CD4-positive, alpha-beta T cell treated with Interleukin-2 at 100 ng/mL for 4 hours (primary cell): ENCODE results near the gene MEP1B.
"Not testable (repeated sequence)": the region's sequence is repeated elsewhere in the genome, so short reads cannot be mapped to it uniquely, and the experiment has no call there.

Source experiments
- DNase-seq: peaks from one replicate; pipeline ENCODE4 v3.0.0-alpha.2; 2020; ENCODE audit warnings: low spot score

Gene MEP1B

DNA sequence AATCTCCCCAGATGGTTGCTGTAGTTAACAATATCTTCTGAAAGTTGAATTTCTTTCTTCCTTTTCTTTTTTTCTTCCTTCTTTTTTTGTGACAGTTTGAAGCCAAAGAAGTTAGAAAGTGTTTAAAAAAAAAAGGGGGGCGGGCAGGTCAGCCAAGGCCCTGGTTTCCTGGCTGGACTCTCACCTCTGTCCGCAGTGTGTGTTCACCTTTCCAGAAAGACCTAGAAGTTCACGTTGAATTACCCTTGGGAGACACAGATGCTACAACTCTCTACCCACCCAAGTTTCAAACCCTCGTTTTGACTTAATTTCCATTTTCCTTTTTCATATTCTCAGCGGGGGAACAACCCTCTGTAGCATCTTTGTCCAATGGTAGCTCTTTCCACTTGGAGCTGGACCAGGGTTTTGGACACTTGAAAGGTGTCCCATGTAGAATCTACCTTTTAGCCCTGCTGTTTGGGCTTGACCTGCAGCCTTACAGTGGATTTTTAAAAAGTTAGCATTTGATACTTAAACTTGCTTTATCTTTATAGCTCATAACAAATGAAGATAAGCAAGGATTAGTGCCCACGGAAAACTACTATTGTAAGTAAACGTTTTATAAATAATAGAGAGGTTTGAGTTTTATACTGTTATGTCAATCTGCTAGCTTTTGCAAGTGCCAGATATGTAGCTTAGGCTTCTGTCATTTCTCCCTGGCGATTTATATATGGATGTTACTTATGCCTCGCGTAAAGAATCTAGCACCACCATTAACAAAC, 20.0 kb downstream of the MEP1B start:
- no peak for DNase-seq

DNA sequence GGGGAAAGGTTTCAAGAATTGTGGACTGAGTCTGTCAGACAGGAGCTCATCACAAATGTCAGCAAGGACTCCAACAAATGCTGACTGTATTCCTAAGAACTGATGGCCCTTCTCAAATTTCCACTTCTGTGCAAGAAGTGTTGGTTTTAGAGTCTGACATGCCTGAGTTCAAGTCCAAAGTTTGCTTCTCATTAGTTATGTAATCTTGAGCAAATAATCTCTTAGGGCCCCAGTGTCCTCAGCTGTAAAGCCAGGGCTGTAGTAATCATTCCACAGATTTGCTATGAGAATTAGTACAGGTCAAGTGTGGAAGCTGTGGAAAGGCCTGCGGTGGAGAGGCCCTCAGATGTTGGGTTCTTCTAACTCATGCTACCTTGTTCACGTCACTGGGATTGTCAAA, 23.9 kb downstream of the MEP1B start:
- DNase-seq, result no peak

DNA sequence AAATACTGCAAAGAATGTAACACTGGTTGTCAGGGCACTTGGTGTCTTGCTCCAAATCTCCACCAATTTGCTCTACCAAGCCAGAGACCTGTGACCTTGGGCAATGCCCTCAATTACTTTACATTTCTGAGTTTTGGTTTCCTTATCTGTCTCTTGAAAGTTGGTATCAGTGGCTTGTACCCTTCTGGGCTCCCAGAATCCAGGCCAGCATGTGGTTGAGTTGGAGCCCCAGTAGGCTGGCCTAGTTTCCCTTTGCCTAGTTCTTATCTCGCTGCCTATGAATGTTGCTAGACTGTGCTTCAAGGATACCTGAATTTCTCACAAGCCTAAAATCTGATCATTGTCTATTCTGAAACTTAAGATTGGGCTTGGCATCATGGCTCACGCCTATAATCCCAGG, 26.6 kb downstream of the MEP1B start:
- no peak for DNase-seq

DNA sequence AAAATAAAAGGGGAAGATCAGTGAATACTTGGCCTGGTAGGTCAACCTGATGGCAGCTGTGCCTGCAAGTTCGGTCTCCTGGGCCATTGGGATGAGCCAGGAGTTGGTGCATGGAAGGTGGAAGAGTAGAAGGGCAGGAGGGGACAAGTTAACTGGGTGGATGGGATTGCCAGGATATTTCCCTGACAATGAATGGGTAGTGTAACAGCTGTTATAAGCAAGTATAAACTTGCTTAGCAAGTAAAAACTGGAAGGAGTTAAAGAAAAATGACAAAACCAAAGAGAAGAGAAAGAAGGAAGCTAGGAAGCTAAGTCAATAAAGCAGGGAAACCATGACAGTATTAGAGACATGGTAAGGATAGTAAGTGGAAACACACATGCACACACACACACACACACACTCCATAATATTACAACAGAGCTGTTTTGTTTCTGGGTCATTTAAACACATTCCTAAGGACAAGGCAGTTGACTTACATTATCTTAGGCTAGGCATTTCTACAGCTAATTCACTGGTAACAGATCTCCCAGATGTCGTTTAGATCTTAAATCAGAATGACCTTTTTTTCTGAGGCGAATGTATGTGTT, 29.7 kb downstream of the MEP1B start:
- DNase-seq, result no peak

DNA sequence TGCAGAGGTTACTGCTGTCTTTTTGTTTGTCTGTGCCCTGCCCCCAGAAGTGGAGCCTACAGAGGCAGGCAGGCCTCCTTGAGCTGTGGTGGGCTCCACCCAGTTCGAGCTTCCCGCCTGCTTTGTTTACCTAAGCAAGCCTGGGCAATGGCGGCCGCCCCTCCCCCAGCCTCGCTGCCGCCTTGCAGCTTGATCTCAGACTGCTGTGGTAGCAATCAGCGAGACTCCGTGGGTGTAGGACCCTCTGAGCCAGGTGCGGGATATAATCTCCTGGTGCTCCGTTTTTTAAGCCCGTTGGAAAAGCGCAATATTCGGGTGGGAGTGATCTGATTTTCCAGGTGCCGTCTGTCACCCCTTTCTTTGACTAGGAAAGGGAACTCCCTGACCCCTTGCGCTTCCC, 43.5 kb downstream of the MEP1B start:
- DNase-seq, result not testable (repeated sequence)

DNA sequence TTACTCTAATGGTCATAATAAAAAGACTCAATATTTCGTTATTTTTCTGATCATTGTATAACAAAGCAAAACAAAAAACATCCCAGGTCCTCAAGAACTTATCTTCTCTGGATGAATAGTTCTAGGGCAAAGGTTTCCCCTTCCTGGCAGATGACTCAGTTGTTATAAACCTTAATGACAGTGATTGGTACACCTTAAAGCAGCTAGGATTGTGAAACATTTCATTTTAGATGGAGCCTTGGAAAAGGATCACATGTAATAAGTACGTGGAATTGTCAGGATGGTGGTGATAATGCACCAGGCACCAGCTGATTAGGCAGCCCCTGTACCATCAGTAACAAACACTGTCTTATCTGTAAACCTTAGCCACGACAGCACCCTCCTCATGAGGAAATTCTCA, 47.2 kb downstream of the MEP1B start:
- no peak for DNase-seq

DNA sequence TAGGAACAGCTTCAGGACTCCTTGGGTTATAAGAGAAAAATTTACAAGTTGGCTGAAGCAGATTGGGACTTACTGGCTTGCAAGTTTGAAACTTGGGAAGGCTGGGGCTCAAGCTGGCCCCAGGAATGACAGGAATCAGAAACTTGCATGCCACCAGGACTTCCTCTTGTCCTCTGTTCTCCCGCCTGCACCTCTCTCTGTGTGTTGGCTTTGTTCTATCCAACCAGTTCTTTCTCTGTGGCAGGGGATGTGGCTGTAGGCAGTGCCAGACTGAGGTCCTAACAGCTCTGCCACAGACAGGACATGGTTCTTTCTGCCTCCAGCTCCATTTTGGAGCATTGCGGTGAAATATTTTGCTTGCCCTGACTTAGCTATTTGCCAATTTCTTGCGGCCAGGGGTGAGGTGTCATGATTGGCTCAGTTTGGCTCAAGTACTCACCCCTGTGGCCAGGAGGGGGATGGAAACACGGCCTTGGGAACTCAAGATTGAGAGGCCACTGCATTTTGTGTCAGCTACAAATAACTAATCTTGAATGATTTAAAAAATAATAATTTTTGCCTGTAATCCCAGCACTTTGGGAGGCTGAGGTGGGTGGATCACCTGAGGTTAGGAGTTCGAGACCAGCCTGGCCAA, 48.9 kb downstream of the MEP1B start:
- no peak for DNase-seq

DNA sequence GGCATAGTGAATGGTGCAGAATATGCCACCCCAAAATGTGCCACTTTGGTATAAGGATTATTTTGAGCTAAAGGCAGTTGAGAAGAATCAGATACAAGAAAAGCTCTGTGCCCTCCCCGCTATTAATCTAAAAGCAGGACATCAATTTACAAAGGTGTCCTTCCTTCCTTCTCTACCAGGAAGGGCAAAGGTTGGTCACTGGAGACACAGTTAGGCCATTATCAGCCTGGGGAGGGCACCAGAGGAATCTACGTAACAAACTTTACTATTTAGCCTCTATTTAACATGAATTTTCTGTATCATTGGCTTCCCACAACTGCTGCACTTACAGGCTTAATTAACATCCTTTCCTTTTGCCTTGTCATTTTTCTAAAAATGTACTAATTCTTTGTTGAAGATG, 52.6 kb downstream of the MEP1B start:
- DNase-seq, result no peak

DNA sequence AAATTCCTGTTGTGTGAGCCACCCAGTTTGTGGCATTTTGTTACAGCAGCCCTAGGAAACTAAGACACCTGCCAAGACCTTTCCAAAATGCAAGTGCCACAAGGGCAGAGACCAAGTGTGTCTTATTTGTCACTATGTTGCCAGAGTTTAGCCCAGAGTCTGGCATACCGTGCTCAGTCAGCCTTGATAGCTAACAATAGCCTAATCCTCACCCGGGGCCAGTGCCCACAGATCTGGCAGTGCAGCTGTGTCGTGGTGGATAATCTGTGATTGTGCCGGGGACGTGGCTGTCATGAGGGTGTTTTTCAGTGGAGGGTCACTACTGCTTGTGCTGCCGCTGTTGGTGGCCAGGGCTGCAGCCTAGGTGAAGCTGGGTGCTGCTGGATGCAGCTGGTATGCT, 53.5 kb downstream of the MEP1B start:
- DNase-seq, result no peak

DNA sequence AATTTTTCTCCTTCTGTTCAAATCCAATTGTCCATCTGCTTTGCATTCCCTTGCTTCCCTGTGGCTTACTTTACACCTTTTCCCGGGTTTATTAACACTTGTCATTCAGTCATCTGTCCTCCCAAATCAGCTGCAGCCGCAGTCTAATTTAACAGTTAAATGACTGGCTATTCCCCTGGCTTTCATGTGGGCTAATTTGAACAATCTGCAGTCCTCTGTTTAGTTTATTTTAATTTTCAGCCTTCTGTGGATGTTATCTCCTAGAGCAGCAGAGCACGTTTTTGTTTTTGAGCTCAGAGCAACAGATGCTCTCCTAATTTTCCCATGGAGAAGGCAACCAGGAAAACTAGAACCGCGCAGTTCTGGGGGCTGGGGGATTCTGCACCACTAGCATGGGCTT, 55.0 kb downstream of the MEP1B start:
- DNase-seq, result no peak

DNA sequence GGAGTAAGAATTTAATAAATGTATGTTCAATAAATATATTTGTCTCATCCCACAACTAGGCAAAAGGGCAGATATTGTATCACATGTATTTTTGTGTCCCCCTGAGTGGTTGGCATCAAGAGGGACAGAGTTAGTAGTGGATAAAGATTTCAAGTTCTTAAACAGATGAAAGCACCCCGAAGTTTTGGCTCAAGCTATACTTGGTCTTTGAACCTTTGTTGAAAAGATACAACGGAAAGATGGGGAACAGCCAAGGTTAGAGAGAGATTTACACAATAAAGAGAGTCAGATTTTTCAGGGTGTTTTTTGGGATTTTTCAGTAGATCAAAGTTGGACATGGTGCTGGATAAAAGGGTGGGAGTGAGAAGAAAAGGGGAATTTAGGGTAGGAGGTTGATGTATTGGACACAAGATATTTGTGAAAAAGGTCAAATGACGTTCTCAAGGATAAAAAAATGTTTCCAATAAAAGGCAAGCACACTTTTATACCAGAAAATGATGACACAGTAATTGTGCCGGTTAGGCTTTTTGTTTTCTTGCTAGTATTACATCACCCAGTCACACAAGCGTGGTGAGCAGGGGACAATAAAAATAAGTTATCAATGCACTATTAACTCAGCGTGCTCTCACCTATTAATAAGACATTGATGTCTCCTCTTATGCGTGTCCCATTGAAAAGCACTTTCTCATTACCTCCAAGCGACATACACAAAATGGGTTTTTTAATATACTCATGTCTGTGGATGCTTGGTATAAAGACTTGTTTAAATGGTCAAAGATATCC, 59.5 kb downstream of the MEP1B start:
- no peak for DNase-seq

DNA sequence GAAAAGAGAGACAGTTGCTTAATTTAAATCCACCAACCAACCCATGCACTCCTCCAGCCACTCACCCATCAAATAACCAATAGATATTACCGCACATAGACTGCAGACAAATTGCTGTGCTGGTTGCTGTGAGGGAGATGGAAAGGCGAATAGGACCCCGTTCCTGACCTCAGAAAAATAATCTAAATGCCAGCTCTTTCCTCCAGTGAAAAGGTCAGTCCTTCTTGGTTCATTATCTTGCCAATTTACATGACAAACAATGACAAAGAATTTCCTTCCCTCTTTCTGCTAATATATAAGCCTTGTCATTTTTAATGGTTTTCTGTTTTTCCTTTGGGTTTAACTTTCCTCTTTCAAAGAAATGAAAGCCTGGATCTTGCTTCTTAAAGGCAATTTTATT, 61.6 kb downstream of the MEP1B start:
- DNase-seq, result no peak

DNA sequence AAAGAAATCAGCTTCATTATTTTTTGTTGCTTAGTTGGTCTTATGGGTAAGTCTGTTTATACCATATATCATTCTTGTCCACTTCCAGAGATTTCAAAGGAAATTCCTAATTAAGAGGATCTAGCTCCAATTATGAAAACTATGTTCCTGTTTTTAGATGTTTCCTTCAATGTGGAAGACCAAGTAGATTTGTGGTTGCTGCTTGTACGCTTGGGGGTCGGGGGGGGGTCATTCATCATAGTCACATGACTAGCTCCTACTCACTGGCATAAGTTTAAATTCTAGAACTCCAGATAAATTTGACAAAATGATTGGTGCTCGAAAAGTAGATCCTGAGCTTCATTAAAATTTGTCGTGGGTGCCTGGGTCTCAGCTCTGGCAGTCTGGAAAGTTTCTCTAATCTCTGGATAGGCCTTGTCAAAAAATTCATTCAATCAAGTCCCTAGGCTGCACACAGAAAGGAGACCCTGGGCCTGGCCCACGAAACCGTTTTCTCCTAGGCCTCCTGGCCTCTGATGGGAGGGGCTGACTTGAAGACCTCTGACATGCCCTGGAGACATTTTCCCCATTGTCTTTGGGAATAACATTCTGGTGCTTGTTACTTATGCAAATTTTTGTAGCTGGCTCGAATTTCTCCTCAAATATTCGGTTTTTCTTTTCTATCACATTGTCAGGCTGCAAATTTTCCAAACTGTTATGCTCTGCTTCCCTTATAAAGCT, 62.5 kb downstream of the MEP1B start:
- no peak for DNase-seq

DNA sequence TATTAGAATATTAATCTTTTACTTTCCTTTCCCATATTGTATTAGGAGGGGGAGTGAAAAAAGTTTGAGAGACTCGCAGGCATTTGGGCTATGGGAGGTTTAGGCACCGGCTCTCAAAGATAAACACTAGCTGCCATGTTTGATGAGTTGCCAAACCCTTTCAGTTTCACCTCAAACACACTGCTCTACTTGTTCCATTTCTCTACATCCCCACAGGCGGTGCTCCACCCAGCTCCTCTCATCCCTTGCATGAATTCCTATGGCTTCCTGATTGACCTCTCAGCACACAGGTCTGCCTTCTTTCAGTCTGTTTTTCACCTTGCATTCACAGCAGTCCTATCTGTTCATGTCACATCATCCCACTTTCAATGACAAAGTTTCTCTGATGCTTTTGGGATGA, 65.7 kb downstream of the MEP1B start:
- DNase-seq, result no peak

DNA sequence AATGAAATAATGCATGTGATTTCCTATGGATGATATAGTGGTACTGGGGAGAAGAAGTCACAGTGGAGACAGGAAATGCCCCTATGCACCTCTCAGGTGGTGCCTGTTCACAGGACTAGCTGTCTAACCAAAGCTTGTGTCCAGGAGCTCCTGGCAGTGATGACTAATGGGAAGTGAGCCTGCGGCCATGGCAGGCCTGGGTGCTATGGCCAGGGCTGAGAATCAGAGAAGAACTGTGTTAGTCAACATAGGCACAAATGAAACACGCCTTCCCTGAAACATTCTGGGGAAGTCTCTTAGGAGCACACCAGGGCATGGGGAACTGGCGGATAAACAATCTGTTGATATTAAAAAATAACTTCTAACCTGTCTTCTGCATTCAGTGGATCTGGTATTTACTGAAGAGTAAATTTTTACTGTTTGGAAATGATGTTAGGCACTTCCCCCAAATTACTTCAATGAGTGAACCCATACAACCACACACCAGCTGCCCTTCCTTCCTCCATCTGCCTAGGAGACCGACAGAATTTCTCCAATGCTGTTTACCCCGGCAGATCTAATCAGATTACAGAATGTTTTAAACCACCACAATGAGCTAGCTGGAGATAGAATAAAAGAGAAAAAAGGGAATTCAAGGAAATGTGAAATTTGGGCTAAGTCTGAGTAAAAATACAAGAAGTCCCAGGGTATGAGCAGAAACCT, 67.4 kb downstream of the MEP1B start:
- DNase-seq, result no peak

DNA sequence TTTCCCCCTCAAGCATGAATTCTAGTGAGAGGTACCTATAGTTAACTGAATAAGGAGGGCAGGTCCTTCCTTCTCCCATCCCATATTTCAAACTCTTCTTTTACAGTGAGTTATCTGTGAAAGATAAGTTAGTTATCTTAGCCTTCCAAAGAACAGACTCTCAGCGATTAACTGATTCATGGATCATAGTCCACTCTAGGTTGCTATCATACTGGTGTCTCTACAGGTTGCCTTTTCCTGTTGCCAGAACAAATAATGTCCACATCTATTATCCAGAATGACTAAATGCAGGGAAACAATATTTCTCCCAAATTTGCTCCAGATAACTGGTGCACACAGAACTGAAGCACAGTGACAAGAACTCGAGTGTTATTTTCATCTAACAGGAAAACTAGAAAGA, 68.3 kb downstream of the MEP1B start:
- no peak for DNase-seq

DNA sequence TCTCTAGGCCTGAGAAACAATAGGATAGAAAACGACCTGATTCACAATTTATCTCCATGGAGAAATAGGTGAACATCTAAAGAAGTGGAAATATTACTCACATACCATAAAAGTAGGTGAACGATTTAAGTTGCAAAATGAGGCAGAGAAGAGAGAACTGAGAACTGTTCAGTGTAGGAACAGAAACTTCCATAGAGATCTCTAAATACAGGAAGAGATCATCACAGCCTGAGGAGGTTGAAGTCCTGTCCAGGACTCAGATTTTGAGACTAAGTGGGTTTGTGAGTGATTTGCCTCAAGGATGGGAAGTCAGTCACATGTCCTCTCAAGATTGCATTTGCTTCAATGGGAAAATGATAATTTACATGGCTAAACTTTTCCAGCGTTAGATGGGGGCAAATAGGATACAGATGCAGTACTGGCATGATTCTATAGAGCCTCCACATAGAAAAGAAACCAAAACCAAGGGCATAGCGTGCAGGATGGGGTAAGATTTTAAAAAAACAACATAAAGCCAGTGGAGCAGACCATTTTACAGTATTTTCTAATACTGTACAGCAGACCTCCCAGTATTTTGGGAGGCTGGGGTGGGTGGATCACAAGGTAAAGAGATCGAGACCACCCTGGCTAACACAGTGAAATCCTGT, 68.8 kb downstream of the MEP1B start:
- DNase-seq, result no peak

DNA sequence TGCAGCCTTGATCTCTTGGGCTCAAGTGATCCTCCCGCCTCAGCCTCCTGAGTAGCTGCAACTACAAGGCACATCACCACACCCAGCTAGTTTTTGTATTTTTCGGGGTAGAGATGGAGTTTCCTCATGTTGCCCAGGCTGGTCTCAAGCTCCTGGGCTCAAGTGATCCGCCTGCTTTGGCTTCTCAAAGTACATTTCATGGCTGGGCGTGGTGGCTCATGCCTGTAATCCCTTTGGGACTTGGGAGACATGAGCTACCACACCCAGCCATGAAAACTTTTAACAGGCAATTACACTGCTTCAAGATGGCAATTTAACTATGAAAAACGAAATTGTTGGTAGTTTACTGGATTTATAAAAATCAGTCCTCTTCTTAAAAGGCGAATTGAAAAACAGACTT, 69.7 kb downstream of the MEP1B start:
- DNase-seq, result no peak

DNA sequence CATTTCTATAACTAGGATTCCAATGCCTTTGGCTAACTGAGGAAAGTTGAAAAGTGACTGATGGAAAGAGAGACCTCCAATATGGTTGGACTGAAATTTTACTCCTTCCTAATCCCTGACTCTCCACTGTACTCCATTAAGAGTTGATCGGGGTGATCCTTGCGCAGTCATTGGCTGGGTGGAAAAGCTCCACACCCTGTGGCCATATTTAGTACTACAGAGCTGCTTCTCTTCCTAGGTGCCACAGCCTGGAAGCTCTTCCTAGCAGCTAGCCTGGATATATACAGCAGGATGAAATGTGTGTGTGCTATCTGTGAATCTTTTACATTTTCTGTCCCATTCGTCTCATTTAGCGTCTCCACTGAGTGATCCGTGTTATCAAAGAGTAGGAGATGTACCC, 71.2 kb downstream of the MEP1B start:
- no peak for DNase-seq

DNA sequence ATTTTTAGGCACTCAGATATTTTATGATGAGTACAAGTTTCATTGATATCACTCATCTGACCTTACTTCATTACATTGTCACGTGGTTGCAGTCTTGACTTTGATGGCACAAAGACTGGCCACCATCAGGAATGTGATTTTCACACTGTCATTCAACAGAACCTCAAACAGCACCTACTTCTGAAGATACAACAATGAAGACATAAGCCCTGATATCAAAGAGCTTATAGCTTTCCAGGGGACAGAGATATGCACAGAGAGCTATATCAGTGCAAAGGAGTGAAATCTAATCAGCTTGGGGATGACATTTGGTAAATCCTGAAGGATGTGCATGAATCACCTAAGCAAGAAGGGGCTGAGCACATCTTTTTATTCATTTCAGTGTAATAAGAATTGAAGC, 72.3 kb downstream of the MEP1B start:
- DNase-seq, result no peak

DNA sequence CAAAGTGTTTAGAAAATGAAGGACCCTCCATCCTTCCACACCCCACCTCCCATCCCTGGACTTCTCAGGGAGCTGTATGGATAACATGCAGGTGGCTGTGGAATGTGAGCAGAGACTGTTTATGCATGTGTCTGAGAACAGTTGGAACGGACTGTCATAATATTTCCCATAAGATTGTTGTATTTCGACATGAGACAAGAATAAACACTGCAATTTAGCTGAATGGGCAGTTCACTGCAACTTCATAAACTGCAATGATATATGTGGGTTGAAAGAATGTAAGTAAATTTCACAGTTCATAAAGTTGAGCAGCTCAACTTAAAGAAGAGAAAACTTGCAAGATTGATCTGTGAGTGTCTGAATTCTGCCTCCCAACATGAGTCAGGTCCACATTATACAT, 74.6 kb downstream of the MEP1B start:
- no peak for DNase-seq
